ENCODE data around the gene WWTR1. TPM values are rescaled to one million over a fixed set of nuclear protein-coding genes. Genes with fewer than 3 reads are reported as not detected.

WWTR1 gene
- total RNA-seq, 1 experiment from 2014 or later = 25.5 TPM

DNA sequence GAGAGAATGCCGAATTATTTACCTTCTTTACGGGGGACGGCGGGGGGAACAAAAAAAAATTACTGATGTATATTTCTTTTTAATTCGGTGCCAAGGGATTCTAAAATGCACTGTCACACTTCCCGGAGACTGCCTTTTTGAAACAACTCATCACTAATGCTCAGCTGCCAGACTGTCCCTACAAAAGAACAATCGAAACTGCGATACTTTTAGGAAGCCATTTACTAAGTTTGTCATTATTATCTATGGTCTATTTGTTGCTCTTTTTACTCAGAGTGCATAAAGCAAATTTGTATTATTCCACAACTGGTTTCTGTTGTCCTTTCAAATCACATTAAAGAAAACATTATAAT lies 122.5 kb downstream of the WWTR1 start:
- H3K4me3 Mint-ChIP-seq = no peak overlapping the region
- H3K36me3 Mint-ChIP-seq = no peaks in the 10 kb centered on the region
- peaks cover 45% of the 10 kb centered on the region for H3K4me1 Mint-ChIP-seq
- TF ChIP-seq, protein P1, sequence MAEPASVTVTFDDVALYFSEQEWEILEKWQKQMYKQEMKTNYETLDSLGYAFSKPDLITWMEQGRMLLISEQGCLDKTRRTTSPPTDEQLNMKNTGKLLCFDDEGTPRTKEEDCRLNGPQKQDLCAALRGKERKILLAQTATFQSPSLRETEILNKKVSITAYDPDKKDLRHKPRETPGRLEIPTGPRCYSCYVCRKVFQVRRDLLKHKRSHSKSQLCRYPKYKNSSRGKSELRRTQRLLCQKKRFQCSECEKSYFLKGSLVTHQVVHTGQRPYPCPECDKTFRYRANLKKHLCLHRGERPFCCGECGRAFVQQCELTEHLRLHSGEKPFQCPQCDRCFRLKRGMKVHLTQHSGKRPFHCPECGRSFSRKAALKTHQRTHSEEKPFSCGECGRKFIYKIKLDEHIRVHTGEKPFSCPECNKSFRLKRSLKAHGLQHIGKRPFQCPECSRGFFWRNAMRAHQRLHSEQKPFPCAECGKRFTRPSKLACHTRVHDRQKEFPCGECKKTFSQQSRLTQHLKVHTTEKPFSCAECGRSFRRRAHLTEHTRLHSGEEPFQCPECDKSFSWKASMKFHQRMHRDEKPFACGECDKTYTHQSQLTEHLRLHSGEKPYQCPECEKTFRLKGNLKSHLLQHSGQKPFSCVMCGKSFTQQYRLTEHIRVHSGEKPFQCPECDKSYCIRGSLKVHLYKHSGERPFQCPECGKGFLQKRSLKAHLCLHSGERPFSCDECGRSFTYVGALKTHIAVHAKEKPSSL (CRISPR knock-in tag; conservative IDR thresholded peaks at IDR 0.05) = no peak
- TF ChIP-seq, protein P2, sequence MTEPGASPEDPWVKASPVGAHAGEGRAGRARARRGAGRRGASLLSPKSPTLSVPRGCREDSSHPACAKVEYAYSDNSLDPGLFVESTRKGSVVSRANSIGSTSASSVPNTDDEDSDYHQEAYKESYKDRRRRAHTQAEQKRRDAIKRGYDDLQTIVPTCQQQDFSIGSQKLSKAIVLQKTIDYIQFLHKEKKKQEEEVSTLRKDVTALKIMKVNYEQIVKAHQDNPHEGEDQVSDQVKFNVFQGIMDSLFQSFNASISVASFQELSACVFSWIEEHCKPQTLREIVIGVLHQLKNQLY (CRISPR knock-in tag; IDR thresholded peaks at IDR 0.05) = no peak
- TF ChIP-seq OVOL2 (CRISPR knock-in tag; IDR thresholded peaks at IDR 0.05; ENCODE audit: borderline replicate concordance) (no peak), ZNF232 (CRISPR knock-in tag; IDR thresholded peaks at IDR 0.05) (no peak), JUN (CRISPR knock-in tag; IDR thresholded peaks at IDR 0.05) (no peak), FOXK1 (CRISPR knock-in tag; IDR thresholded peaks at IDR 0.05) (no peak), SOX15 (CRISPR knock-in tag; IDR thresholded peaks at IDR 0.05) (no peak), SMAD4 (CRISPR knock-in tag; IDR thresholded peaks at IDR 0.05) (no peak), SP1 (CRISPR knock-in tag; conservative IDR thresholded peaks at IDR 0.05) (no peak)
- TF ChIP-seq, protein P3, sequence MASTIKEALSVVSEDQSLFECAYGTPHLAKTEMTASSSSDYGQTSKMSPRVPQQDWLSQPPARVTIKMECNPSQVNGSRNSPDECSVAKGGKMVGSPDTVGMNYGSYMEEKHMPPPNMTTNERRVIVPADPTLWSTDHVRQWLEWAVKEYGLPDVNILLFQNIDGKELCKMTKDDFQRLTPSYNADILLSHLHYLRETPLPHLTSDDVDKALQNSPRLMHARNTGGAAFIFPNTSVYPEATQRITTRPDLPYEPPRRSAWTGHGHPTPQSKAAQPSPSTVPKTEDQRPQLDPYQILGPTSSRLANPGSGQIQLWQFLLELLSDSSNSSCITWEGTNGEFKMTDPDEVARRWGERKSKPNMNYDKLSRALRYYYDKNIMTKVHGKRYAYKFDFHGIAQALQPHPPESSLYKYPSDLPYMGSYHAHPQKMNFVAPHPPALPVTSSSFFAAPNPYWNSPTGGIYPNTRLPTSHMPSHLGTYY (CRISPR knock-in tag; IDR thresholded peaks at IDR 0.05) = no peak
- TF ChIP-seq, protein P4, sequence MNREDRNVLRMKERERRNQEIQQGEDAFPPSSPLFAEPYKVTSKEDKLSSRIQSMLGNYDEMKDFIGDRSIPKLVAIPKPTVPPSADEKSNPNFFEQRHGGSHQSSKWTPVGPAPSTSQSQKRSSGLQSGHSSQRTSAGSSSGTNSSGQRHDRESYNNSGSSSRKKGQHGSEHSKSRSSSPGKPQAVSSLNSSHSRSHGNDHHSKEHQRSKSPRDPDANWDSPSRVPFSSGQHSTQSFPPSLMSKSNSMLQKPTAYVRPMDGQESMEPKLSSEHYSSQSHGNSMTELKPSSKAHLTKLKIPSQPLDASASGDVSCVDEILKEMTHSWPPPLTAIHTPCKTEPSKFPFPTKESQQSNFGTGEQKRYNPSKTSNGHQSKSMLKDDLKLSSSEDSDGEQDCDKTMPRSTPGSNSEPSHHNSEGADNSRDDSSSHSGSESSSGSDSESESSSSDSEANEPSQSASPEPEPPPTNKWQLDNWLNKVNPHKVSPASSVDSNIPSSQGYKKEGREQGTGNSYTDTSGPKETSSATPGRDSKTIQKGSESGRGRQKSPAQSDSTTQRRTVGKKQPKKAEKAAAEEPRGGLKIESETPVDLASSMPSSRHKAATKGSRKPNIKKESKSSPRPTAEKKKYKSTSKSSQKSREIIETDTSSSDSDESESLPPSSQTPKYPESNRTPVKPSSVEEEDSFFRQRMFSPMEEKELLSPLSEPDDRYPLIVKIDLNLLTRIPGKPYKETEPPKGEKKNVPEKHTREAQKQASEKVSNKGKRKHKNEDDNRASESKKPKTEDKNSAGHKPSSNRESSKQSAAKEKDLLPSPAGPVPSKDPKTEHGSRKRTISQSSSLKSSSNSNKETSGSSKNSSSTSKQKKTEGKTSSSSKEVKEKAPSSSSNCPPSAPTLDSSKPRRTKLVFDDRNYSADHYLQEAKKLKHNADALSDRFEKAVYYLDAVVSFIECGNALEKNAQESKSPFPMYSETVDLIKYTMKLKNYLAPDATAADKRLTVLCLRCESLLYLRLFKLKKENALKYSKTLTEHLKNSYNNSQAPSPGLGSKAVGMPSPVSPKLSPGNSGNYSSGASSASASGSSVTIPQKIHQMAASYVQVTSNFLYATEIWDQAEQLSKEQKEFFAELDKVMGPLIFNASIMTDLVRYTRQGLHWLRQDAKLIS (CRISPR knock-in tag; IDR thresholded peaks at IDR 0.05; ENCODE audit: borderline replicate concordance) = no peak
- TF ChIP-seq, protein P5, sequence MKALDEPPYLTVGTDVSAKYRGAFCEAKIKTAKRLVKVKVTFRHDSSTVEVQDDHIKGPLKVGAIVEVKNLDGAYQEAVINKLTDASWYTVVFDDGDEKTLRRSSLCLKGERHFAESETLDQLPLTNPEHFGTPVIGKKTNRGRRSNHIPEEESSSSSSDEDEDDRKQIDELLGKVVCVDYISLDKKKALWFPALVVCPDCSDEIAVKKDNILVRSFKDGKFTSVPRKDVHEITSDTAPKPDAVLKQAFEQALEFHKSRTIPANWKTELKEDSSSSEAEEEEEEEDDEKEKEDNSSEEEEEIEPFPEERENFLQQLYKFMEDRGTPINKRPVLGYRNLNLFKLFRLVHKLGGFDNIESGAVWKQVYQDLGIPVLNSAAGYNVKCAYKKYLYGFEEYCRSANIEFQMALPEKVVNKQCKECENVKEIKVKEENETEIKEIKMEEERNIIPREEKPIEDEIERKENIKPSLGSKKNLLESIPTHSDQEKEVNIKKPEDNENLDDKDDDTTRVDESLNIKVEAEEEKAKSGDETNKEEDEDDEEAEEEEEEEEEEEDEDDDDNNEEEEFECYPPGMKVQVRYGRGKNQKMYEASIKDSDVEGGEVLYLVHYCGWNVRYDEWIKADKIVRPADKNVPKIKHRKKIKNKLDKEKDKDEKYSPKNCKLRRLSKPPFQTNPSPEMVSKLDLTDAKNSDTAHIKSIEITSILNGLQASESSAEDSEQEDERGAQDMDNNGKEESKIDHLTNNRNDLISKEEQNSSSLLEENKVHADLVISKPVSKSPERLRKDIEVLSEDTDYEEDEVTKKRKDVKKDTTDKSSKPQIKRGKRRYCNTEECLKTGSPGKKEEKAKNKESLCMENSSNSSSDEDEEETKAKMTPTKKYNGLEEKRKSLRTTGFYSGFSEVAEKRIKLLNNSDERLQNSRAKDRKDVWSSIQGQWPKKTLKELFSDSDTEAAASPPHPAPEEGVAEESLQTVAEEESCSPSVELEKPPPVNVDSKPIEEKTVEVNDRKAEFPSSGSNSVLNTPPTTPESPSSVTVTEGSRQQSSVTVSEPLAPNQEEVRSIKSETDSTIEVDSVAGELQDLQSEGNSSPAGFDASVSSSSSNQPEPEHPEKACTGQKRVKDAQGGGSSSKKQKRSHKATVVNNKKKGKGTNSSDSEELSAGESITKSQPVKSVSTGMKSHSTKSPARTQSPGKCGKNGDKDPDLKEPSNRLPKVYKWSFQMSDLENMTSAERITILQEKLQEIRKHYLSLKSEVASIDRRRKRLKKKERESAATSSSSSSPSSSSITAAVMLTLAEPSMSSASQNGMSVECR (CRISPR knock-in tag; IDR thresholded peaks at IDR 0.05; ENCODE audit: borderline replicate concordance) = no peak
- TF ChIP-seq, protein P6, sequence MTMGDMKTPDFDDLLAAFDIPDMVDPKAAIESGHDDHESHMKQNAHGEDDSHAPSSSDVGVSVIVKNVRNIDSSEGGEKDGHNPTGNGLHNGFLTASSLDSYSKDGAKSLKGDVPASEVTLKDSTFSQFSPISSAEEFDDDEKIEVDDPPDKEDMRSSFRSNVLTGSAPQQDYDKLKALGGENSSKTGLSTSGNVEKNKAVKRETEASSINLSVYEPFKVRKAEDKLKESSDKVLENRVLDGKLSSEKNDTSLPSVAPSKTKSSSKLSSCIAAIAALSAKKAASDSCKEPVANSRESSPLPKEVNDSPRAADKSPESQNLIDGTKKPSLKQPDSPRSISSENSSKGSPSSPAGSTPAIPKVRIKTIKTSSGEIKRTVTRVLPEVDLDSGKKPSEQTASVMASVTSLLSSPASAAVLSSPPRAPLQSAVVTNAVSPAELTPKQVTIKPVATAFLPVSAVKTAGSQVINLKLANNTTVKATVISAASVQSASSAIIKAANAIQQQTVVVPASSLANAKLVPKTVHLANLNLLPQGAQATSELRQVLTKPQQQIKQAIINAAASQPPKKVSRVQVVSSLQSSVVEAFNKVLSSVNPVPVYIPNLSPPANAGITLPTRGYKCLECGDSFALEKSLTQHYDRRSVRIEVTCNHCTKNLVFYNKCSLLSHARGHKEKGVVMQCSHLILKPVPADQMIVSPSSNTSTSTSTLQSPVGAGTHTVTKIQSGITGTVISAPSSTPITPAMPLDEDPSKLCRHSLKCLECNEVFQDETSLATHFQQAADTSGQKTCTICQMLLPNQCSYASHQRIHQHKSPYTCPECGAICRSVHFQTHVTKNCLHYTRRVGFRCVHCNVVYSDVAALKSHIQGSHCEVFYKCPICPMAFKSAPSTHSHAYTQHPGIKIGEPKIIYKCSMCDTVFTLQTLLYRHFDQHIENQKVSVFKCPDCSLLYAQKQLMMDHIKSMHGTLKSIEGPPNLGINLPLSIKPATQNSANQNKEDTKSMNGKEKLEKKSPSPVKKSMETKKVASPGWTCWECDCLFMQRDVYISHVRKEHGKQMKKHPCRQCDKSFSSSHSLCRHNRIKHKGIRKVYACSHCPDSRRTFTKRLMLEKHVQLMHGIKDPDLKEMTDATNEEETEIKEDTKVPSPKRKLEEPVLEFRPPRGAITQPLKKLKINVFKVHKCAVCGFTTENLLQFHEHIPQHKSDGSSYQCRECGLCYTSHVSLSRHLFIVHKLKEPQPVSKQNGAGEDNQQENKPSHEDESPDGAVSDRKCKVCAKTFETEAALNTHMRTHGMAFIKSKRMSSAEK (CRISPR knock-in tag; IDR thresholded peaks at IDR 0.05; ENCODE audit: borderline replicate concordance) = no peak
- TF ChIP-seq, protein P7, sequence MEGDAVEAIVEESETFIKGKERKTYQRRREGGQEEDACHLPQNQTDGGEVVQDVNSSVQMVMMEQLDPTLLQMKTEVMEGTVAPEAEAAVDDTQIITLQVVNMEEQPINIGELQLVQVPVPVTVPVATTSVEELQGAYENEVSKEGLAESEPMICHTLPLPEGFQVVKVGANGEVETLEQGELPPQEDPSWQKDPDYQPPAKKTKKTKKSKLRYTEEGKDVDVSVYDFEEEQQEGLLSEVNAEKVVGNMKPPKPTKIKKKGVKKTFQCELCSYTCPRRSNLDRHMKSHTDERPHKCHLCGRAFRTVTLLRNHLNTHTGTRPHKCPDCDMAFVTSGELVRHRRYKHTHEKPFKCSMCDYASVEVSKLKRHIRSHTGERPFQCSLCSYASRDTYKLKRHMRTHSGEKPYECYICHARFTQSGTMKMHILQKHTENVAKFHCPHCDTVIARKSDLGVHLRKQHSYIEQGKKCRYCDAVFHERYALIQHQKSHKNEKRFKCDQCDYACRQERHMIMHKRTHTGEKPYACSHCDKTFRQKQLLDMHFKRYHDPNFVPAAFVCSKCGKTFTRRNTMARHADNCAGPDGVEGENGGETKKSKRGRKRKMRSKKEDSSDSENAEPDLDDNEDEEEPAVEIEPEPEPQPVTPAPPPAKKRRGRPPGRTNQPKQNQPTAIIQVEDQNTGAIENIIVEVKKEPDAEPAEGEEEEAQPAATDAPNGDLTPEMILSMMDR (IDR thresholded peaks at IDR 0.05) = no peak
- ChIA-PET CTCF (interaction anchor here (1.0 to 2.5 kb wide), 7 partner anchors 12 to 345 kb away, joined by 3 to 12 read pairs (median 4); partner anchors contain the start of gene WWTR1), POLR2A (no interaction called here)
- ATAC-seq (no peak), DNase-seq (ENCODE audit: low spot score) (no peak)
- peak overlapping the region; percentile 48 for H3K27ac Mint-ChIP-seq
- H3K9me3 Mint-ChIP-seq = no peaks in the 10 kb centered on the region
- no peaks in the 10 kb centered on the region for H3K27me3 Mint-ChIP-seq (ENCODE audit: low read depth)

Measured in WTC11 (cell line).